Epithelial cell of esophagus (primary cell): ENCODE results near the gene RAD51B.

Source experiments
- DNase-seq: peaks from one replicate; pipeline ENCODE4 v3.0.0; 2010; ENCODE audit warnings: low read depth
- H3K4me3 ChIP-seq: 2 replicates; pipeline ENCODE4 v1.5.1; 2011; ENCODE audit warnings: mild to moderate bottlenecking, low read length, control low read depth
- TF ChIP-seq, protein P1 (sequence below): IDR thresholded peaks from 2 replicates; pipeline ENCODE4 v1.5.1; 2011; ENCODE audit warnings: low read depth, mild to moderate bottlenecking, low read length, control low read depth, inconsistent platforms; ENCODE audit not compliant: insufficient read depth; ENCODE audit errors: missing control alignments

The RAD51B gene

DNA sequence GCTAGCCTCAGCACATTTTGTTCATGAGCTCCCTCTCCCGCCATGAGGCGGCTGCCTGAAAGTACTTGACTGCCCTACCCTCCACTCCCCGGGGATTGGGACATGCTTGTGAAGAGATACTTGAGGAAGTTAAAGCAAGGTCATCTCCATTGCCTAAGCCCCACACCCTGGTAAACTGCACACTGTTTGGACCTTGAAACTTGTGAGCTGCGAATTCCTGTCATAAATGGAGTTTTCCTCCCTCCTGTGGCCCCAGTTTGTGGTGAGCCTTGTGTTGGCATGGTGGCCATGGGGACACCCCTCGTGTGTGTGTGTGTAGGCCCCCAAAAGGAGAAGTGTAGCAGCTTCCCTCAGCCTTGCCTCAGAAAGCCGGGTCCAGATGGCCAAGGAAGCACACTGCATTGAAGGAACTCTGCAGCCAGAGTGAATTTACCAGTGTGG lies 577.8 kb downstream of the RAD51B start:
- TF ChIP-seq, protein P1, sequence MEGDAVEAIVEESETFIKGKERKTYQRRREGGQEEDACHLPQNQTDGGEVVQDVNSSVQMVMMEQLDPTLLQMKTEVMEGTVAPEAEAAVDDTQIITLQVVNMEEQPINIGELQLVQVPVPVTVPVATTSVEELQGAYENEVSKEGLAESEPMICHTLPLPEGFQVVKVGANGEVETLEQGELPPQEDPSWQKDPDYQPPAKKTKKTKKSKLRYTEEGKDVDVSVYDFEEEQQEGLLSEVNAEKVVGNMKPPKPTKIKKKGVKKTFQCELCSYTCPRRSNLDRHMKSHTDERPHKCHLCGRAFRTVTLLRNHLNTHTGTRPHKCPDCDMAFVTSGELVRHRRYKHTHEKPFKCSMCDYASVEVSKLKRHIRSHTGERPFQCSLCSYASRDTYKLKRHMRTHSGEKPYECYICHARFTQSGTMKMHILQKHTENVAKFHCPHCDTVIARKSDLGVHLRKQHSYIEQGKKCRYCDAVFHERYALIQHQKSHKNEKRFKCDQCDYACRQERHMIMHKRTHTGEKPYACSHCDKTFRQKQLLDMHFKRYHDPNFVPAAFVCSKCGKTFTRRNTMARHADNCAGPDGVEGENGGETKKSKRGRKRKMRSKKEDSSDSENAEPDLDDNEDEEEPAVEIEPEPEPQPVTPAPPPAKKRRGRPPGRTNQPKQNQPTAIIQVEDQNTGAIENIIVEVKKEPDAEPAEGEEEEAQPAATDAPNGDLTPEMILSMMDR, result no peak
- peak; percentile 37 for DNase-seq
- H3K4me3 ChIP-seq, result no peak overlapping the region

GRCh38 chr14:68397822-68398221 lies 578.2 kb downstream of the RAD51B start:
- no peak overlapping the region for H3K4me3 ChIP-seq
- TF ChIP-seq, protein P1, result no peak
- no peak for DNase-seq

DNA sequence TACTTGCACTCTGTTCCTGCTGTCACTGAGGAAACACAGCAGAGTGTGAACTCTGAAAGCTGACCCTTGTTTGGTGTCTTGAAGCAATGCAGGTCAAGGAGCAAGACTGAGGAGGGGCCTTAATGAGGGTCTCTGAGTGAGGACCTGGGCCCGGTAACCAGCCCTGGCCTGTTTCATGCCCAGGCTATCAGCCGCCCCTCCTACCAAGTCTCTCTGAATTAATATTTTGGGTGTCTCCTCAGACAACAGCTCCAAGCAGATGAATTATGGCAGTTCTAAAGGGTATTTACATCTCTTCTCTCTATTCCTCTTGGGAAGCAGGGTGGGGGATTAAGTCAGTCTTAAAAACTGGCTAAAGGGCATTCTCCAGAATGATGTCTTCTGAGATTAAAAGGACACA lies 578.8 kb downstream of the RAD51B start:
- H3K4me3 ChIP-seq, result no peak overlapping the region
- DNase-seq, result no peak
- TF ChIP-seq, protein P1, result no peak

DNA sequence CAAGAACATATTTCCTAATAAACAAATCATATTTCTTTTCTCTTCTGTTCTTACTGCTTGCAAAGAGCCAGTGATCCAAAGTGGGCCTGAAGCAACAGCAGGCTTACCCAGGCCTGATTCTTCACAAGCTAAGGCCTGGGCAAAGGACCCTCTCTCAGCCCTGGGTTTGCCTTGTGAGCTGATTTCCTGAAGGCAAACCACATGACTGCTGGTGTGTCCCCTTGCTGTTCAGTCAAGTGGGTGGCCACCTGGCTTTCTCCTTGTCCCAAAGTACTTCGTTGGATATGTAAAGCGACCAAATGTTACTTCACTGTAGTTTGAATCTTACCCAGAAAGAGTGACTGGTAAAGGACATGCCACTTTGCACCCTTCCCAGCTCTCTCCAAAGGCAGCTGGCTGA lies 580.4 kb downstream of the RAD51B start:
- no peak overlapping the region for H3K4me3 ChIP-seq
- TF ChIP-seq, protein P1, result no peak
- DNase-seq, result no peak

- peak; percentile 92 for DNase-seq
These were observed 581.7 kb downstream of the RAD51B start for GRCh38 chr14:68401317-68401716.

DNA sequence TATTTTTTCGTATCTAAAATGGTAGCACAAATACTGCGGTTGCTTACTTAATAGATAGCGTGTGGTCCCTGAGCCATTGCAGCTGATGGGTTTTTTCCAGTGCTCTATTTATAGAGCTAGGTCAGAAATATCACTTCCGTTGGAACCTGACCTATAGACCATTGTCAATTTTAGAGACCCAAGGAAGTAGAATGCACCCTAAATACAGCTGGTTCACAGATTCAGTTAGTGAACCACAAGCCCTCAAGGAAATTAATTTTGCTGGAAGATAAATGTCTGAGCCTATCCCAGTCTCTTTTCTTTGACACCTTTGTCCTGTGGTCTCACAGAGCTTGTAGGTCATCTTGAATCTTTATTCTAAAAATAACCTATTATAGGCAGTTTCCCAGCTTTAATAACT lies 582.3 kb downstream of the RAD51B start:
- TF ChIP-seq, protein P1, result no peak
- H3K4me3 ChIP-seq, result no peak overlapping the region
- DNase-seq, result no peak

More at GRCh38 chr14:68401317-68401716, 581.7 kb downstream of the RAD51B start:
- TF ChIP-seq, protein P1, result no peak
- H3K4me3 ChIP-seq, result no peak overlapping the region

DNA sequence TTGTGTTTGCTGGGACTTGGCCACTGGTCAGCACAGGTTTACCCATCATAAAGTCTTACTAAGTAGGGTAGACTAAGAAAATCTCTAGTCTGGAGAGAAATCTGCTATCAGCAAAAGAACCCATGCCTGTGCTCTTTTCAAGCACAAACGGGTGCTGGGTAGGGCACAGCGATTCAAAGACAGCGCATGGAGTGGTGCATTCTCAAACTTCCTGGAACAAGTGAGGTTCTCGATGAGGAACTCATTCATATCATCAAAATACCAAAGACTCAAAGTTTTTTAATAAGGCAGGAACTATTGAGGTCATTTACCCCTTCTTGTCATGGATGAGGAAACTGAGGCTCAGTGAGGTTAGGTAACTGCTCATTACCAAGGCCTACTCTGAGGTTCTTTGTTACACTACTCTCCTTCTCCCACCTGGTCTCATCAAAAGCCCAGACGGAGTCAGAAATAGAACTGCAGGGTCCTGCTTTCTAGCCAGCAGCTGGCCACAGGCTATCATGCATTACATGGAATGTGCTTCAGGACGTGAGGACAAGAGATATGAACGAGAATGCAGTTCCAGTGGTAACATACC lies 583.0 kb downstream of the RAD51B start:
- TF ChIP-seq, protein P1, result no peak
- H3K4me3 ChIP-seq, result no peak overlapping the region
- no peak for DNase-seq
